GM12878 (cell line): ENCODE measurements around the gene METTL15. TPM values are rescaled to one million over a fixed set of nuclear protein-coding genes. Genes with fewer than 3 reads are reported as not detected.

ENCODE experiments used
- ATAC-seq: fragments of 200-7000 bp; cut with Tn5 transposase; 3 replicates; pipeline ENCODE4 v1.9.1; 2020; ENCODE audit warnings: mild to moderate bottlenecking, moderate library complexity
- BruUV-seq: library from RNA; stranded (reverse); fragments of 400-500 nt; replicated peaks from 2 replicates; lab custom pipeline; 2021; lab: Mats Ljungman, UMichigan
- CTCF ChIA-PET: fragments of 300-600 bp; sonication (Branson Sonifier 250); formaldehyde crosslinking; extraction: SDS; loops from one replicate; lab custom pipeline; 2021; ENCODE audit warnings: inconsistent platforms; lab: Yijun Ruan, JAX
- POLR2A ChIA-PET: fragments of 350-600 bp; formaldehyde crosslinking; extraction: SDS; loops from one replicate; lab custom pipeline; 2021; ENCODE audit warnings: inconsistent platforms; lab: Charles Lee
- RAD21 ChIA-PET: fragments of 300-600 bp; sonication (Branson Sonifier 250); formaldehyde crosslinking; loops from one replicate; lab custom pipeline; 2023; ENCODE audit warnings: antibody characterized with exemption; ENCODE audit not compliant: unreplicated experiment; lab: Charles Lee
- SMC1A ChIA-PET: fragments of 300-600 bp; sonication (Branson Sonifier 250); formaldehyde crosslinking; loops from one replicate; lab custom pipeline; 2023; ENCODE audit not compliant: unreplicated experiment, uncharacterized antibody; lab: Charles Lee
- DNase-seq: peaks from one replicate; pipeline ENCODE4 v3.0.0-alpha.2; 2011; ENCODE audit warnings: low read depth, low spot score
- FAIRE-seq: peaks from 3 replicates; lab custom pipeline; 2011; peaks lifted over from hg19 to GRCh38; lab: Jason Lieb, UNC
- H2AFZ ChIP-seq: 2 replicates; pipeline ENCODE4 v1.6.0; 2011; ENCODE audit warnings: low read depth, low read length, control low read depth; ENCODE audit not compliant: control insufficient read depth
- H3K27ac ChIP-seq: 2 replicates; pipeline ENCODE4 v1.5.1; 2011; ENCODE audit warnings: control low read depth; ENCODE audit not compliant: control insufficient read depth, insufficient read depth
- H3K27me3 ChIP-seq, 2 experiments: replicated peaks in 1 of 2; 2 replicates each; pipeline versions ENCODE4 v1.6.0 to v1.6.1; 2011; ENCODE audit warnings: low read length in 1 of 2; ENCODE audit not compliant: control insufficient read depth in 2 of 2, insufficient read depth in 2 of 2
- H3K36me3 ChIP-seq, 2 experiments: 2 replicates each; pipeline ENCODE4 v1.5.1; 2011; ENCODE audit warnings: low read length in 1 of 2; ENCODE audit not compliant: control insufficient read depth in 2 of 2, insufficient read depth in 2 of 2
- H3K4me1 ChIP-seq: 2 replicates; pipeline ENCODE4 v1.6.1; 2011; ENCODE audit warnings: mild to moderate bottlenecking, low read length, moderate library complexity, mixed read lengths; ENCODE audit not compliant: control insufficient read depth, insufficient read depth
- H3K4me2 ChIP-seq: 2 replicates; pipeline ENCODE4 v1.6.0; 2011; ENCODE audit warnings: control low read depth; ENCODE audit not compliant: control insufficient read depth, insufficient read depth
- H3K4me3 ChIP-seq: fragments of 200-600 bp; sonication (generic); 2 replicates; pipeline ENCODE4 v1.5.1; 2016
- H3K79me2 ChIP-seq: 2 replicates; pipeline ENCODE4 v1.6.0; 2011; ENCODE audit warnings: low read length; ENCODE audit not compliant: control insufficient read depth, insufficient read depth
- H3K9ac ChIP-seq: 2 replicates; pipeline ENCODE4 v1.8.0; 2011; ENCODE audit warnings: low read length, control low read depth, mixed read lengths; ENCODE audit not compliant: control insufficient read depth, insufficient read depth
- H3K9me3 ChIP-seq: replicated peaks from 3 replicates; pipeline ENCODE4 v1.5.1; 2011; ENCODE audit warnings: mild to moderate bottlenecking, low read length; ENCODE audit not compliant: control insufficient read depth, insufficient read depth
- H4K20me1 ChIP-seq: 2 replicates; pipeline ENCODE4 v1.6.0; 2011; ENCODE audit not compliant: control insufficient read depth, insufficient read depth
- CBX5 ChIP-seq: sonication (generic); IDR thresholded peaks from 2 replicates; pipeline ENCODE4 v1.6.1; 2016; ENCODE audit warnings: low read depth, moderate library complexity, mild to moderate bottlenecking, inconsistent platforms
- ESRRA ChIP-seq: IDR thresholded peaks from 2 replicates; pipeline ENCODE4 v1.6.1; 2012; ENCODE audit warnings: mild to moderate bottlenecking, low read length, improper control_type of control experiment
- IRF3 ChIP-seq: fragments of 450-650 bp; IDR thresholded peaks from 2 replicates; pipeline ENCODE4 v1.6.1; 2014; ENCODE audit warnings: mild to moderate bottlenecking
- MXI1 ChIP-seq: fragments of 150-350 bp; IDR thresholded peaks from 2 replicates; pipeline ENCODE4 v1.6.1; 2011; ENCODE audit warnings: low read depth, mild to moderate bottlenecking, inconsistent platforms, low read length, improper control_type of control experiment
- SIN3A ChIP-seq: IDR thresholded peaks from 2 replicates; pipeline ENCODE4 v1.6.1; 2012; ENCODE audit warnings: low read depth, low read length, improper control_type of control experiment
- SKIL ChIP-seq: fragments of 450-650 bp; IDR thresholded peaks from 2 replicates; pipeline ENCODE4 v1.6.1; 2017; ENCODE audit warnings: mild to moderate bottlenecking, low read depth, inconsistent platforms; ENCODE audit not compliant: poor library complexity, severe bottlenecking
- ZBTB11 ChIP-seq: fragments of 450-650 bp; formaldehyde crosslinking; IDR thresholded peaks from 2 replicates; pipeline ENCODE4 v1.5.0; 2022; ENCODE audit warnings: mild to moderate bottlenecking, missing genetic modification characterization
- ZNF687 ChIP-seq: fragments of 450-650 bp; IDR thresholded peaks from 2 replicates; pipeline ENCODE4 v1.6.1; 2017; ENCODE audit warnings: mild to moderate bottlenecking, moderate library complexity
- in situ Hi-C: fragments of 300-500 bp; cut with MboI; formaldehyde crosslinking; loops from 9 replicates; pipeline ENCODE4 v1.14.3; 2018; ENCODE audit warnings: mixed read lengths
- intact Hi-C: fragments of 100-400 bp; cut with micrococcal nuclease; formaldehyde crosslinking; loops from one replicate; pipeline ENCODE4 v1.14.2; 2022; ENCODE audit not compliant: unreplicated experiment
- polyA plus RNA-seq, 11 experiments: library from polyadenylated mRNA; depleted of rRNA in 4 of 11; unstranded in 6 of 11; stranded (reverse) in 5 of 11; fragments of >200 nt; fragmentation: Nextera tagmentation in 4 of 11; fragmentation: Illumina TruSeq in 1 of 11; extraction: Ambion mirVana in 4 of 11; extraction: Trizol in 1 of 11; gene quantifications; 1 replicate in 1 of 11; 2 replicates in 10 of 11; pipeline versions ENCODE4 v1.2.1 to v1.2.3, GENCODE V29; 2011 to 2016; ENCODE audit warnings: inconsistent platforms in 2 of 11, missing spikeins in 2 of 11, low read depth in 1 of 11
- total RNA-seq, 4 experiments: library from RNA; depleted of rRNA in 3 of 4; stranded (reverse); fragments of >200 nt in 3 of 4; fragmentation: Illumina TruSeq in 1 of 4; extraction: Trizol in 1 of 4; gene quantifications; 2 replicates each; pipeline versions ENCODE4 v1.2.1 to v1.2.3, GENCODE V29; 2013 to 2021

The METTL15 gene
- total and polyA plus RNA-seq, 10 of the 15 experiments (the other 5 are each of a cell fraction or from before 2014, with no cell fraction given): 7.9 to 16.9 (median 14.4) TPM

- RAD21 ChIA-PET: no interaction called here
- FAIRE-seq: no peak
- in situ Hi-C loops: no loop called here
- TF ChIP-seq CBX5: no peak
- TF ChIP-seq ZBTB11 (CRISPR knock-in tag): no peak
- TF ChIP-seq ESRRA: no peak
- TF ChIP-seq IRF3: no peak
- no peak for TF ChIP-seq SKIL
- TF ChIP-seq MXI1: no peak
- TF ChIP-seq ZNF687: no peak
- TF ChIP-seq SIN3A: no peak
These were observed 120.2 kb downstream of the METTL15 start for GRCh38 chr11:28228196-28228895.

More at GRCh38 chr11:28228196-28228895, 120.2 kb downstream of the METTL15 start:
- ChIA-PET POLR2A (no interaction called here), CTCF (interaction anchor here (1.4 kb wide), 1 partner anchor 12 kb away, joined by 4 read pairs; no protein-coding TSS in a partner anchor), SMC1A (no interaction called here)
- H3K4me3 ChIP-seq: no peak overlapping the region
- no peaks in the 10 kb centered on the region for H3K79me2 ChIP-seq
- no TSS peak for BruUV-seq
- H3K9me3 ChIP-seq: no peaks in the 10 kb centered on the region; the same call in 1 of the 3 replicates
- H3K9ac ChIP-seq: no peak overlapping the region
- DNase-seq (no peak), ATAC-seq (no peak)
- no peaks in the 10 kb centered on the region for H4K20me1 ChIP-seq
- H2AFZ ChIP-seq: no peak overlapping the region
- H3K4me2 ChIP-seq: no peak overlapping the region
- intact Hi-C loops: no loop called here
- no peak overlapping the region; the same call in 1 of the 2 replicates for H3K27ac ChIP-seq
- H3K36me3 ChIP-seq: no peaks in the 10 kb centered on the region
- no peaks in the 10 kb centered on the region for H3K4me1 ChIP-seq
- no peaks in the 10 kb centered on the region for H3K27me3 ChIP-seq
